Stimulated activated CD4-positive, alpha-beta T cell treated with anti-CD3 and anti-CD28 coated beads, Interleukin-2, amount 100 ng/mL, for 4 hours (primary cell): ENCODE data around the gene HLCS.
"Not testable (repeated sequence)": the region's sequence is repeated elsewhere in the genome, so short reads cannot be mapped to it uniquely, and the experiment has no call there.

Experiments used
- DNase-seq: peaks from one replicate; pipeline ENCODE4 v3.0.0-alpha.2; 2020; ENCODE audit warnings: low read depth

The HLCS gene

DNA sequence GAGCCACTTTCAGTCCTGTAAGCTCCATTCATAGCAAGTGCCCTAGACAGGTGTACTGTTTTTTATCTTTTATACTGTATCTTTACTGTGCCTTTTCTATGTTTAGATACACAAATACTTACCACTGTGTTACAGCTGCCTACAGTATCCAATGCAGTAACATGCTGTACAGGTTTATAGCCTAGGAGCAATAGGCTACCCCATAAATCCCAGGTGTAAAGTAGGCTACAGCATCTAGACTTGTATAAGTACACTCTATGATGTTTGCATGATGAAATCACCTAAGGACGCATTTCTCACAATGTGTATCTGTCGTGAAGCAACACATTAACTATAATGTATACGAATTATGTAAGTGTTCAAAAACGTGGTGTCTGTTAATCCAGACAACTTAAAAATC is 10.7 kb downstream of the HLCS start:
- DNase-seq = no peak

DNA sequence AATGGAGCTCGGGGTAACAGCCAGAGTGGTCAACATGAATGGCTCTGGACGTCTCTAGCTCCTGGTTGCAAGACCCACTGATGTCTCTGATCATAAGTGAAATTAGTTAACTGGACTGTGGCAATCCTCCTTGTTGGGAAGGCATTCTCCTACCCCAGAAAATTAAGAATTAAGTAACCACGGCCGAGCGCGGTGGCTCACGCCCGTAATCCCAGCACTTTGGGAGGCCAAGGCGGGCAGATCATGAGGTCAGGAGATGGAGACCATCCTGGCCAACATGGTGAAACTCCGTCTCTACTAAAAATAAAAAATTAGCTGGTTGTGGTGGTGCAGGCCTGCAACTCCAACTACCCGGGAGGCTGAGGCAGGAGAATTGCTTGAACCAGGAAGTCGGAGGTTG is 14.1 kb downstream of the HLCS start:
- DNase-seq = not testable (repeated sequence)

- no peak for DNase-seq
Observed at GRCh38 chr21:36949171-36950141, 17.0 kb downstream of the HLCS start.

GRCh38 chr21:36948686-36949085 is 17.8 kb downstream of the HLCS start:
- DNase-seq = no peak

GRCh38 chr21:36946949-36947356 is 19.5 kb downstream of the HLCS start:
- no peak for DNase-seq

DNA sequence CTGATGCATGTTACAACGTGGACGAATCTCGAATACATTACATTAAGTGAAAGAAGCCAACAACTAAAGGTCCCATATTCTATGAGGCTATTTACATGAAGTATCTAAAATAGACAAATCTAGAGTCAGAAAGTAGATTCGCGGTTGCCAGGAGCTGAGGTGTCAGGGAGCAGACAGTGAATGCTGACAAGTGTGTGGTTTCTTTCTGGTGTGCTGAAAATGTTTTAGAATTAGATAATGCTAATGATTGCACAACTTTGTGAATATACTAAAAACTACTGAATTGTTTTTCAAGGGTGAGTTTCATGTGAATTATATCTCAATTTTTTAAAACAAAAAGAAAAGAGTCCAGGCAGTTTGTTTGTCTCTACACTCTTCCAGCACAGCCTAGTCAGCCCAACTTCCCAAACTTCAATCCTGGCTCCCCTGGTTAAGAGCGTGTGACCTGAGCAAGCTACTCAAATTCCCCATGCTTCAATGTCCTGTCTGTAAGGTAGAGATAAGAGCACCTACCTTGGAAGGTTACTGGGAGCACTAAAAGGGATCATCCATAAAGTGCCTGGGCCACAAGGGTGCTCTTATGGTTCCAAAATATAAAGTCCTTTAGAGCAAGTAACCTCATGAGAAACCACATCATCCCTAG is 20.9 kb downstream of the HLCS start:
- no peak for DNase-seq

DNA sequence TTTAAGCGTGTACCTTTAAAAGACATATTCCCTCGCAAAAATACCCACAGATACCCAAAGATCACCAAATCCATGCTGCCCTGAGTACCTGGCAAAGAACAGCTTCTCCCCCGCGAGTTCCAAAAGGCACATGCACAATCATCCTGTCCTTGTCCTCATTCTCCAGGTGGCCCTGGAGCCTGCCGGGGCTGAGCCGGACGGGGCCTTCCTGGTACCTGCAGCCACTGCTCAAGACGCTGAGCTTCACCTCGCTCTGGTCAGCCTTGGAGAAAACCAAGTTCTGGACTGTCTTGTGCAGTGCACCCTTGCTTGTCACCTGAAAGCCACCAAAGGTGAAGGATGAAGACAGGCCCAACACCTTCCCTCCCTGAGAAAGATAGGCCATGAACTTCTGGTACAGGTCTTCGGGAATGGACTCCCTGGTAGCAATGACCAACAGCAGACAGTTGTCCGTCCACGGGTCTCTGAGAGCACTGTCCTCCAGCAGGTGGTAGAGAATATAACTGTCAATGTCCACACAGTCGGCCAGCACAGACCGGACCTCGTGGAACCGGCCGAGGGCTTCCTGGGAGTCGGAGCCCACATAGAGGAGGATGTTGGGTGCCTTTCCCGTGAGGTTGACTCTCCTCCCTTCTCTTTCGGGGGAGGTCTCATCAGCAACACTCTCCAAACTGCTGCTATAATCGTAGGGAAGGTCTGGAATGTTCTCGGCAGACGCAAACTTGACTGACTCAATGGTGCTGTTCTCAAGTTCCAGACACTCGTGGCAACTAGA is 29.9 kb downstream of the HLCS start:
- no peak for DNase-seq

- DNase-seq = no peak
Observed at GRCh38 chr21:36934864-36935420, 31.5 kb downstream of the HLCS start.

- no peak for DNase-seq
Observed at GRCh38 chr21:36932161-36932816, 34.2 kb downstream of the HLCS start.

- no peak for DNase-seq
Observed at GRCh38 chr21:36929622-36930021, 36.8 kb downstream of the HLCS start.

GRCh38 chr21:36928960-36929359 is 37.5 kb downstream of the HLCS start:
- DNase-seq = no peak

DNA sequence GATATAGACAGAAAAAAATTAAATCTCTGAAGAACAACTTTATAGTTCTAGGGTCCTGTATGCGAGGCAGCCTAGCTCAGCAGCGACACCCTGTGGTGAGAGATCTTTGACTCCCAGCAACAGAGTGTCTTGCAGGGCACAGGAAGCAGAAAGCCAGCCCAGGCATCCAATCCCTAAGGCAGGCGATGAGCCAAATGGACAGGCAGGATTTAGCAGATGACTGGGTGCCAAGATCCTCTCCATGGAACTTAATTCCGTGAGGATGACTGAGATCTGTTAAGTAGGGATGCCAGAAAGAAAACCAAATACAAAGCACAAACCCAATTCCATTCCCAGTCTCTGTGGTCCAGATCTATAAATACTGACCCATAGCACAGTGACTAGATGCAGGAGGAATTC is 38.8 kb downstream of the HLCS start:
- peak; percentile 60 for DNase-seq

DNA sequence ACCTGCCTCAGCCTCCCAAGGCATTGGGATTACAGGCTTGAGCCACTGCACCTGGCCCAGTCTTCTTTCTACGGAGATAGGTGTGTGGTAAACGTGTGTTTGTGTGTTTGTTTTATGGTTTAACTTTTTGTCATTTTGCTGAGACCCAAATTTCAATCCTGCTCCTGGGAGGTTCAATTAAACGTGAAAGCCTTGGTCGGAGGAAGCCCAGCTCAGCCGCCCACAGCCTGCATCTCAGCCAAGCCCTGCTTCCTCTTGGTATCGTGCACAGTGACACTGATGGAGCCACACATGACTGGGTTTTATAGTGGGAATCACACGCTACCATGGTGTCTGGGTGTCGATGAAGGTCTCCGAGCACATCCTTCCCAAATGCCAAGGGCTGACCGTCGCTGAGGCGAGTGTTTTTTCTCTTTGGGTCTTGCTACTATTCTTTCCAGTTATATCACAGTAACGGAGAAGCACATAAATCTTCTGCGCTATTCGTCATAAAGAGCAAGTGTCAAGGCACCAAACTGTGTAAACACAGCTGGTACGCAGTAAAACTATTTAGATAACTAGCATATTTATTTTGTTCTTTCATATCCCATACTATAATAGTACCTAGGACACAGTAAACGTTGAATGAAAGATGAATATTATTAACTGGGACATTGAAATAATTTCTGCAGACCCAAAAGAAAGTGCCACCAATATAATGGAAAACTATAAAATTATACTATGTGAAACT is 39.3 kb downstream of the HLCS start:
- DNase-seq = no peak

GRCh38 chr21:36923270-36923669 is 43.2 kb downstream of the HLCS start:
- no peak for DNase-seq

- no peak for DNase-seq
Observed at GRCh38 chr21:36922861-36923260, 43.6 kb downstream of the HLCS start.

GRCh38 chr21:36918291-36918690 is 48.2 kb downstream of the HLCS start:
- DNase-seq = no peak

DNA sequence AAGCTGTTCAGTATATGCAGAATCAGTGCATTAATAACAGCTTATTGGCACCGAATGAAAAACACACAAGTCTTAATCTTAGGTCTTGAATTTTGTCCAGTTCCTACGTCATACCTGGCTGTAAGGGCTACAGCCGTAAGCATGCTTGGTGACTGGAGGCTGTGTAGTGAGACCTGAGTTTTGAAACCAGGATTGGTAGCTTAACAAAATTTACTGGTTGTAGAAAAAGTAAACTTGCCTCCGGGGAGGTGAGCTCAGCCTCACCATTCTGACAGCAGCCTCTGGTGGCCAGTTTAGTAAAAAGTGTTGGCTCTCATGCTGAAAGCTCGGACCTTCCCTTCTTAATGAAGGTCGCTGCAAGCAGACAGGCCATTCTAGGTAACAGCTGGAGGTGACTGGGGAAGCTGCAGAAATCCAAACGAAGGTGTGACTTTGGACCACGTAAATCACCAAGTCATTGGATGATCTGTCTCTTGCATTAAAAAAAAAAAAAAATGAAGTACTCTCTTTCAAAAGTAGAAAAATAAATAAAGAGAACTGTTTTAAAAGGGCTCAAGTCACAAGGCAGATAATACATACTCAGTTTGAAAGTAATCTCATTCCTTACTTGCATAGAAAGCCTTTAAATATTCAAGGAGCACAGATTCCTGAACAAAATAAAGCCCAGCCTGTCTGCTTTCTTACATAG is 48.9 kb downstream of the HLCS start:
- DNase-seq = no peak

GRCh38 chr21:36916718-36917117 is 49.8 kb downstream of the HLCS start:
- no peak for DNase-seq

- no peak for DNase-seq
Observed at GRCh38 chr21:36915696-36916245, 50.7 kb downstream of the HLCS start.
